ENCODE measurements around the gene RPGRIP1L.

RPGRIP1L gene

GRCh38 chr16:53608094-53608493 lies 95.6 kb downstream of the RPGRIP1L start:
- no peaks in the 10 kb centered on the region for H3K9me3 Mint-ChIP-seq
- no peak for TF ChIP-seq CTCF (IDR thresholded peaks at IDR 0.05; ENCODE audit: unreplicated experiment in 3 of 3)
- H3K4me3 Mint-ChIP-seq, result no peak overlapping the region
- no peak overlapping the region for H3K27ac Mint-ChIP-seq
- peaks cover 26% of the 10 kb centered on the region for H3K36me3 Mint-ChIP-seq (ENCODE audit: low read depth)
- H3K4me1 Mint-ChIP-seq, result peaks cover 5% of the 10 kb centered on the region
- no peaks in the 10 kb centered on the region for H3K27me3 Mint-ChIP-seq (ENCODE audit: low read depth)

- no peaks in the 10 kb centered on the region for H3K27me3 Mint-ChIP-seq (ENCODE audit: low read depth)
- no peak overlapping the region for H3K27ac Mint-ChIP-seq
- H3K9me3 Mint-ChIP-seq, result no peaks in the 10 kb centered on the region
- no peak overlapping the region for H3K4me3 Mint-ChIP-seq
- TF ChIP-seq CTCF (IDR thresholded peaks at IDR 0.05; ENCODE audit: unreplicated experiment in 3 of 3), result no peak
- H3K4me1 Mint-ChIP-seq, result peaks cover 5% of the 10 kb centered on the region
- H3K36me3 Mint-ChIP-seq (ENCODE audit: low read depth), result peaks cover 34% of the 10 kb centered on the region
Measured at GRCh38 chr16:53605831-53606400, 97.7 kb downstream of the RPGRIP1L start.

GRCh38 chr16:53605356-53605755 lies 98.3 kb downstream of the RPGRIP1L start:
- H3K27ac Mint-ChIP-seq, result no peak overlapping the region
- peaks cover 34% of the 10 kb centered on the region for H3K36me3 Mint-ChIP-seq (ENCODE audit: low read depth)
- peaks cover 5% of the 10 kb centered on the region for H3K4me1 Mint-ChIP-seq
- no peak for TF ChIP-seq CTCF (IDR thresholded peaks at IDR 0.05; ENCODE audit: unreplicated experiment in 3 of 3)
- no peak overlapping the region for H3K4me3 Mint-ChIP-seq
- no peaks in the 10 kb centered on the region for H3K27me3 Mint-ChIP-seq (ENCODE audit: low read depth)
- H3K9me3 Mint-ChIP-seq, result no peaks in the 10 kb centered on the region

- no peak overlapping the region for H3K27ac Mint-ChIP-seq
- H3K36me3 Mint-ChIP-seq (ENCODE audit: low read depth), result peaks cover 47% of the 10 kb centered on the region
- no peaks in the 10 kb centered on the region for H3K9me3 Mint-ChIP-seq
- TF ChIP-seq CTCF (IDR thresholded peaks at IDR 0.05; ENCODE audit: unreplicated experiment in 3 of 3), result no peak
- H3K4me1 Mint-ChIP-seq, result no peaks in the 10 kb centered on the region
- no peak overlapping the region for H3K4me3 Mint-ChIP-seq
- H3K27me3 Mint-ChIP-seq (ENCODE audit: low read depth), result no peaks in the 10 kb centered on the region
Measured at GRCh38 chr16:53601961-53602360, 101.7 kb downstream of the RPGRIP1L start.

- Mint-ChIP-seq H3K4me1 (no peaks in the 10 kb centered on the region), H3K27me3 (ENCODE audit: low read depth) (no peaks in the 10 kb centered on the region), H3K36me3 (ENCODE audit: low read depth) (peaks cover 53% of the 10 kb centered on the region), H3K4me3 (no peak overlapping the region), H3K9me3 (peaks cover 11% of the 10 kb centered on the region), H3K27ac (no peak overlapping the region)
- TF ChIP-seq CTCF (IDR thresholded peaks at IDR 0.05; ENCODE audit: unreplicated experiment in 3 of 3), result no peak
Measured at GRCh38 chr16:53600616-53601015, 103.0 kb downstream of the RPGRIP1L start.

- H3K9me3 Mint-ChIP-seq, result peaks cover 16% of the 10 kb centered on the region
- no peak overlapping the region for H3K4me3 Mint-ChIP-seq
- H3K27ac Mint-ChIP-seq, result no peak overlapping the region
- H3K27me3 Mint-ChIP-seq (ENCODE audit: low read depth), result no peaks in the 10 kb centered on the region
- H3K36me3 Mint-ChIP-seq (ENCODE audit: low read depth), result peaks cover 53% of the 10 kb centered on the region
- H3K4me1 Mint-ChIP-seq, result no peaks in the 10 kb centered on the region
- TF ChIP-seq CTCF (IDR thresholded peaks at IDR 0.05; ENCODE audit: unreplicated experiment in 3 of 3), result no peak
Measured at GRCh38 chr16:53600126-53600525, 103.5 kb downstream of the RPGRIP1L start.
